AG04449 (cell line): ENCODE results near the gene GABRG3.

ENCODE experiments used
- CTCF ChIA-PET: fragments of 350-600 bp; formaldehyde crosslinking; extraction: SDS; loops from one replicate; lab custom pipeline; 2021; ENCODE audit warnings: antibody characterized with exemption; lab: Yijun Ruan, JAX
- POLR2A ChIA-PET: fragments of 400-600, 350-600 bp; formaldehyde crosslinking; extraction: SDS; loops from one replicate; lab custom pipeline; 2020; ENCODE audit warnings: antibody characterized with exemption, inconsistent platforms; lab: Yijun Ruan, JAX
- DNase-seq: peaks from one replicate; pipeline ENCODE4 v3.0.0-alpha.2; 2010; ENCODE audit warnings: low read depth, low spot score
- H3K4me3 ChIP-seq: 2 replicates; pipeline ENCODE4 v1.5.1; 2011; ENCODE audit warnings: low read depth, mild to moderate bottlenecking, control low read depth, low read length
- TF ChIP-seq, protein P1 (sequence below): IDR thresholded peaks from one replicate; pipeline ENCODE4 v1.5.1; 2011; ENCODE audit warnings: mild to moderate bottlenecking, moderate library complexity, low read length, control low read depth, inconsistent platforms; ENCODE audit not compliant: insufficient read depth; ENCODE audit errors: missing control alignments

Gene GABRG3

DNA sequence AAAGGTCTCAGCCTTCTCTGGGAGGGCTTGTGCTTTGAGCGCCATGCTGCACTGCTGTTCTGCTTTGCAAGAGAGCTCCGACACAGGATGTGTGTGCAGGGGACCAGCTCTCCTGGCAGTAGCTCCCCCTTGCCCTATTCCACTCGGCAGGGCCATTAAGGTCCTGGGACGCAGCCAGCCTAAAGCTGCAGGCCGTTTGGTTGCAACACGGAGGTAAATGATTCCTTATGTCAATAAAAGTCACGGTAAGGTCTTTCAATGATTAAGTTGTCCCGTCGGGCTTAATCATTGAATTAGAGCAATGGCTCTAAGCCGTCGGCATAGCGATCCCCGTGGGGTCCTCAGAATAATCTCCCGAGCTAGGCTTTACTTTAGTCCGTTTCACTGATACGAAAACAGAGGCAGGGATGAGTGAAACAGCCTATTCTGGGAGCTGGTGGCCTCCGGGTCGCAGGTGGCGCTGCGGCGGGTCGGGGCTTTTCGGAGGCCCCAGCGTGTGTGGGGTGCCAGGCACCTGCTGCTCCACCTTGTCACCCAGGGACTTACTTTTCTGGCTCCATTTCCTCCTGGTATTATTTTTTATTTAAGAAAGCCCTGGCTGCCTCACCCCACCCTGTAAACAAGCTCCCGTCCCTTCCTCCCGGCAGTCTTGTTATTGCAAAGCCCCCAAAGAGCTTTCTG is 603.0 kb downstream of the GABRG3 start:
- H3K4me3 ChIP-seq = no peak overlapping the region
- TF ChIP-seq, protein P1, sequence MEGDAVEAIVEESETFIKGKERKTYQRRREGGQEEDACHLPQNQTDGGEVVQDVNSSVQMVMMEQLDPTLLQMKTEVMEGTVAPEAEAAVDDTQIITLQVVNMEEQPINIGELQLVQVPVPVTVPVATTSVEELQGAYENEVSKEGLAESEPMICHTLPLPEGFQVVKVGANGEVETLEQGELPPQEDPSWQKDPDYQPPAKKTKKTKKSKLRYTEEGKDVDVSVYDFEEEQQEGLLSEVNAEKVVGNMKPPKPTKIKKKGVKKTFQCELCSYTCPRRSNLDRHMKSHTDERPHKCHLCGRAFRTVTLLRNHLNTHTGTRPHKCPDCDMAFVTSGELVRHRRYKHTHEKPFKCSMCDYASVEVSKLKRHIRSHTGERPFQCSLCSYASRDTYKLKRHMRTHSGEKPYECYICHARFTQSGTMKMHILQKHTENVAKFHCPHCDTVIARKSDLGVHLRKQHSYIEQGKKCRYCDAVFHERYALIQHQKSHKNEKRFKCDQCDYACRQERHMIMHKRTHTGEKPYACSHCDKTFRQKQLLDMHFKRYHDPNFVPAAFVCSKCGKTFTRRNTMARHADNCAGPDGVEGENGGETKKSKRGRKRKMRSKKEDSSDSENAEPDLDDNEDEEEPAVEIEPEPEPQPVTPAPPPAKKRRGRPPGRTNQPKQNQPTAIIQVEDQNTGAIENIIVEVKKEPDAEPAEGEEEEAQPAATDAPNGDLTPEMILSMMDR = no peak
- DNase-seq = no peak
- POLR2A ChIA-PET = no interaction called here
- CTCF ChIA-PET = no interaction called here

DNA sequence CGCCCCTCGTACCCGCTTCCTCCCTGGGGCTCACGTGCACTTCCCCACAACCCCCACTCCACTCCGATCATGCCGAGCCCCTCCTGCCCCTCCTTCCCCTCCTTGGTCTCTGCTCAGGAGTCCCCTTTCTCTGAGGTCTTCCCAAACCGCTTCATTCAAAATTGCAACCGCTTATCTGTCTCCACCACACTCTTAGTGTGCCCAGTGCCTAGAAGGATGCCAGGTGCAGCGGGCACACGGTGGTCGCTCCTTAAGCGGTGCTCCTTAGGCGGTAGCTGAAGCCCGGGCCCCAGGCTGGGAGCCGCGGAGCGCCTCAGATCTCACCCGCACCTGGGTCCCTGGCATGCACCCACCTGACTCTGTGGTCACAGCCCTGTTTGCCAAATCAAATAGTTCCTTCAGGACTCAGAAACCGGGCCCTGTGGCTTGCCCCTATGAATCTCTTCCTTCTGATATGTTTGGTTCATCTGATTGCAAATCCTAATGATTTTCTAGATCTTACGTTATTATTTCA is 603.6 kb downstream of the GABRG3 start:
- TF ChIP-seq, protein P1 = no peak
- no peak overlapping the region for H3K4me3 ChIP-seq
- POLR2A ChIA-PET = no interaction called here
- no peak for DNase-seq
- CTCF ChIA-PET = no interaction called here

DNA sequence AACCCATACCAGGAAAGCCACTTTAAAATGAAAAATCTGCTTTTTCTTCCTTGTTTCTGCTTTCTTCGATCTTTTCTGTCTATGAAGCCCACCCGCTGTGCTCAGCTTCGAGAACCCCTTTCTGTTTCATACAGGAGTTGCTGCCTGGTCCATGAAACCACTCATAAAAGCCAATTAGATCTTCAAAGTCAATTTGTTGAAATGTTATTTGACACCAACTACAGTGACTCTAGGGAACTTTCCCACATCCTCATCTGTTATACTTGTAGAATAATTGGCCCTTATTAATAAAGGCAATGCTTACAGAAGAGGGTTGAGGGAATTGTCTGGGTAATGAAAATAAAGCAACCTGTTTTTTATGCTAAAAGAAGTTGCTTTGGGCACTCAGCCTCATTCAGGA is 604.5 kb downstream of the GABRG3 start:
- ChIA-PET CTCF (no interaction called here), POLR2A (no interaction called here)
- TF ChIP-seq, protein P1 = no peak
- H3K4me3 ChIP-seq = no peak overlapping the region
- DNase-seq = no peak

DNA sequence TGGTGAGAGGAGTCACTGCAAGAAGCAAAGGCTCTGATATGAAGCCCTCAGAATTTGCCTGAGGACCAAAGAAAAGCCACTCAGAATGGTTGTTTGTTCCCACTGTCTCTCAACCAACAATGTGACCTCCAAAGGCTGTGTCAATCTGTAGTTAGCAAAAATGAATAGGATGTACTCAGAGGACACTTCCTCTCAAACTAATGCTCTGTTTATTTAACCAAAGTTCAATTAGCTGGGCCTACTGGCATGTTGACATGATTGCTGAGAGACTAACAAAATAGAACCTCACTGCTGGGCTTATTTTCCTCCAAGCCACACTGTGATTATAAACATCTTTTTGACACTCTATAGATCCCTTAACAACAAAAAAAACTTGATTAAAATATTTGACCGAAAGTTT is 605.6 kb downstream of the GABRG3 start:
- ChIA-PET CTCF (no interaction called here), POLR2A (no interaction called here)
- DNase-seq = no peak
- TF ChIP-seq, protein P1 = no peak
- no peak overlapping the region for H3K4me3 ChIP-seq

DNA sequence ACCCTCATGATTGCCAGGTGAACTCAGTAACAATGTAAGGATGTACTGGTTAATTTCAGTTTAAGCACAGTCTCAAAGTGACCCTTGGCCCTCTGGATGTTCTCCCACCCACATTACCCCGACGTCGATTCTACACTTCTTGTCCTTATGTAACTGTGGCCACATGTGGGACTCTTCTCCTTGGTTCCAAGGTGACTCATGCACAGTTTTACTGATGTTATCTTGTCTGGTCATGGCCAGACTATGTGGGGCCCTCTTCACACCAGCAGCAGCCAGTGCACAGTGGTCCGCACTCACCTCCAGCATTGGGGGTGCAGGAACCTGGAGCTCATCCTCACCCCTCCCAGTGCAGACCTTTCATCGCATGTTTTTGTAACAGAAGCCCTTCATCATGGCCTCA is 608.8 kb downstream of the GABRG3 start:
- no peak overlapping the region for H3K4me3 ChIP-seq
- ChIA-PET CTCF (no interaction called here), POLR2A (no interaction called here)
- TF ChIP-seq, protein P1 = no peak
- DNase-seq = no peak

DNA sequence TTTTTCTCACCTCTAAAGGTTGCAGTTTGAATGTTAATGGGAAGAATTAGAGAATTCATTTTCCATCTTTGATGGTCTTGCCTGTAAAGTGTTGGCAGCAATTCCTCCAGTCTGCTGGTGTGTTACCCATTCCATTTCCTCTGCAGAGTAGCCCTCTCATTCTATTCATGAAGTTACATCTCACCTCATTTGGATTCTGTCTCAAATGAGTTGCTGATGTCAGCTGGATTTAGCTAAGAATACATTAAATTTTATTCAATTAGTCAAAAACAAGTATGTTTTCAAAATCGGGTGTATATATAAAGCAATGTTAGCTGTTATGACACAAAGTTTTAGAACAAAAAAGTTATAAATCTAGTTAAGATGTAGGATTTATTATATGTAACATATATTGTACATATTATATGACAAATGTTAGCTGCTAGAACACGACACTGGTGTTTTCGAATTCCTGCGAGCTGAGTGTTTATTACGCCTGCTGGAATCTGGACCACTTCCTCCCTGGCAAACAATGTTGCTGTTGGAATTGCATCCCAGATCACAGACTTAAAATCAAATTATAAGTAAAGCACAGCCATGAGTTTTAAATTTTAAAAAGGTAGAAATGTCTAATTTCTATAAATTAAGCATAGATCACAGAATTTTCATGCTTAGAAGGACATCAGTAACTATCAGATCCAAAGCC is 611.9 kb downstream of the GABRG3 start:
- ChIA-PET CTCF (no interaction called here), POLR2A (no interaction called here)
- H3K4me3 ChIP-seq = no peak overlapping the region
- DNase-seq = no peak
- TF ChIP-seq, protein P1 = no peak
